ENCODE results near the gene BIRC5.

Gene BIRC5

GRCh38 chr17:78208486-78208885 is 5.6 kb upstream of the BIRC5 start:
- in situ Hi-C loops (cut with MboI; ENCODE audit: low pct_unique_long_range_greater_than_20kb, low sequenced_read_pairs, unreplicated experiment), result no loop called here
- DNase-seq (ENCODE audit: low spot score), result no peak

DNA sequence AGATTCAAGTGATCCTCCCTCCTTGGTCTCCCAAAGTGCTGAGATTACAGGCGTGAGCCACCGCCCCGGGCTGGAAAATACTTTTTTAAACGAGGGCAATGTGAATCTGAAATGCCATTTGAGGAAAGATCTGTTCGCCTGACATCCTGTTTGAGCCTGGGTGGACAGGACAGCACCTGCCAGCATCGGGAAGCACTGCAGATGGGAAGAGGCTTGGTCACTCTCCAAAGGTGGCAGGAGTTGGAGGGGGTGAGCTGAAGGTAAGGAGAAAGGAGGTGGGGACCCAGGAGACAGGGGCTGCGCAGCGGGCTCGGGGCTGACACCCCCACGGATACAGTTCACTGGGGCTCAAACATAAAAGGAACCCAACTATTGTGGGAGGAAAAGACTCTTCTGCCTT is 3.9 kb upstream of the BIRC5 start:
- DNase-seq (ENCODE audit: low spot score), result no peak
- in situ Hi-C loops (cut with MboI; ENCODE audit: low pct_unique_long_range_greater_than_20kb, low sequenced_read_pairs, unreplicated experiment), result no loop called here
- no peak for TF ChIP-seq CTCF (IDR thresholded peaks at IDR 0.05; ENCODE audit: extremely low read depth, insufficient read depth, missing control alignments)

More at GRCh38 chr17:78208486-78208885, 5.6 kb upstream of the BIRC5 start:
- no peak for TF ChIP-seq CTCF (IDR thresholded peaks at IDR 0.05; ENCODE audit: extremely low read depth, insufficient read depth, missing control alignments)

DNA sequence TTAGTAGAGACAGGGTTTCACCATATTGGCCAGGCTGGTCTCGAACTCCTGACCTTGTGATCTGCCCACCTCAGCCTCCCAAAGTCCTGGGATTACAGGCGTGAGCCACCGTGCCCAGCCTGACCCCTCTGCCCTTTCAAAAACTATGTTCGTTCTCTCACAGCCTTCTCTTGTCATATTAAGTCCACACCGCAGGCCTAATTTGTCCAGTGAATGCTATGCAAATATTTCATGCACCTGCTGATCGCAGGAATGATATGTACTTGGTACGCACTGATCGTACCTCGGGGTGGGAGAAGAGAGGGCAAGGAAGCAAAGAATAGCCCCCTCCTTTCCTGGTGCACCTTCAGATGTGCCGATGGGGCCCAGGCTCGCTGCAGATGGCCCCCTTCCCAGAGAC is 3.0 kb upstream of the BIRC5 start:
- no peak for DNase-seq (ENCODE audit: low spot score)
- in situ Hi-C loops (cut with MboI; ENCODE audit: low pct_unique_long_range_greater_than_20kb, low sequenced_read_pairs, unreplicated experiment), result no loop called here
- TF ChIP-seq CTCF (IDR thresholded peaks at IDR 0.05; ENCODE audit: extremely low read depth, insufficient read depth, missing control alignments), result no peak

- in situ Hi-C loops (cut with MboI; ENCODE audit: low pct_unique_long_range_greater_than_20kb, low sequenced_read_pairs, unreplicated experiment), result no loop called here
- no peak for TF ChIP-seq CTCF (IDR thresholded peaks at IDR 0.05; ENCODE audit: extremely low read depth, insufficient read depth, missing control alignments)
- DNase-seq (ENCODE audit: low spot score), result no peak
These were observed 631 bp downstream of the BIRC5 start for GRCh38 chr17:78214706-78215061.

- no peak for TF ChIP-seq CTCF (IDR thresholded peaks at IDR 0.05; ENCODE audit: extremely low read depth, insufficient read depth, missing control alignments)
- in situ Hi-C loops (cut with MboI; ENCODE audit: low pct_unique_long_range_greater_than_20kb, low sequenced_read_pairs, unreplicated experiment), result no loop called here
- no peak for DNase-seq (ENCODE audit: low spot score)
These were observed 5.5 kb downstream of the BIRC5 start for GRCh38 chr17:78219396-78220150.

GRCh38 chr17:78223061-78223460 is 9.0 kb downstream of the BIRC5 start:
- TF ChIP-seq CTCF (IDR thresholded peaks at IDR 0.05; ENCODE audit: extremely low read depth, insufficient read depth, missing control alignments), result no peak
- in situ Hi-C loops (cut with MboI; ENCODE audit: low pct_unique_long_range_greater_than_20kb, low sequenced_read_pairs, unreplicated experiment), result no loop called here
- no peak for DNase-seq (ENCODE audit: low spot score)

Data from GM13977 (cell line).